SJCRH30 (cell line): ENCODE data around the gene EAF1. TPM values are rescaled to one million over a fixed set of nuclear protein-coding genes. Genes with fewer than 3 reads are reported as not detected.
"Not testable (repeated sequence)": the region's sequence is repeated elsewhere in the genome, so short reads cannot be mapped to it uniquely, and the experiment has no call there.

Experiments used
- DNase-seq, 2 experiments: peaks; one replicate each; pipeline ENCODE4 v3.0.0-alpha.2; 2015 to 2020
- H3K27ac ChIP-seq: fragments of 250-450 bp; sonication (Bioruptor Pico); 2 replicates; pipeline ENCODE4 v1.5.1; 2020; ENCODE audit warnings: mild to moderate bottlenecking, moderate library complexity
- H3K27me3 ChIP-seq: fragments of 250-450 bp; sonication (Bioruptor Pico); 2 replicates; pipeline ENCODE4 v1.5.1; 2020; ENCODE audit warnings: mild to moderate bottlenecking, moderate library complexity
- H3K36me3 ChIP-seq: fragments of 250-450 bp; sonication (Bioruptor Pico); 2 replicates; pipeline ENCODE4 v1.5.1; 2020; ENCODE audit warnings: mild to moderate bottlenecking, moderate library complexity
- H3K4me1 ChIP-seq: fragments of 250-450 bp; sonication (Bioruptor Pico); 2 replicates; pipeline ENCODE4 v1.5.1; 2020; ENCODE audit warnings: mild to moderate bottlenecking, moderate library complexity
- H3K4me3 ChIP-seq: fragments of 250-450 bp; sonication (Bioruptor Pico); 2 replicates; pipeline ENCODE4 v1.5.1; 2020; ENCODE audit warnings: mild to moderate bottlenecking, moderate library complexity
- H3K9me3 ChIP-seq: fragments of 250-450 bp; sonication (Bioruptor Pico); replicated peaks from 2 replicates; pipeline ENCODE4 v1.5.1; 2020; ENCODE audit warnings: mild to moderate bottlenecking, moderate library complexity
- total RNA-seq: library from RNA; depleted of rRNA; stranded (reverse); fragments of >200 nt; shearing (Covaris generic); gene quantifications from 2 replicates; pipeline ENCODE4 v1.2.3, GENCODE V29; 2014

The EAF1 gene
- total RNA-seq, 1 experiment from 2014 or later: 13.6 TPM

- H3K36me3 ChIP-seq, H3K9me3 ChIP-seq, H3K27me3 ChIP-seq, H3K27ac ChIP-seq, DNase-seq, H3K4me3 ChIP-seq, H3K4me1 ChIP-seq: not testable (repeated sequence)
These were observed 34.1 kb upstream of the EAF1 start for GRCh38 chr3:15393252-15393651.

GRCh38 chr3:15398731-15399133 lies 28.7 kb upstream of the EAF1 start:
- not testable (repeated sequence) for H3K4me3 ChIP-seq, H3K36me3 ChIP-seq, H3K9me3 ChIP-seq, H3K27me3 ChIP-seq, H3K4me1 ChIP-seq, H3K27ac ChIP-seq
- peak; percentile 16 to 57 for DNase-seq

GRCh38 chr3:15399970-15400369 lies 27.4 kb upstream of the EAF1 start:
- Histone ChIP-seq H3K4me1 (no peaks in the 10 kb centered on the region), H3K27me3 (no peaks in the 10 kb centered on the region), H3K9me3 (no peaks in the 10 kb centered on the region), H3K27ac (no peak overlapping the region), H3K4me3 (no peak overlapping the region), H3K36me3 (no peaks in the 10 kb centered on the region)
- DNase-seq: no peak

- Histone ChIP-seq H3K4me3 (no peak overlapping the region), H3K27ac (no peak overlapping the region), H3K9me3 (no peaks in the 10 kb centered on the region), H3K4me1 (no peaks in the 10 kb centered on the region), H3K36me3 (no peaks in the 10 kb centered on the region), H3K27me3 (no peaks in the 10 kb centered on the region)
- no peak for DNase-seq
These were observed 25.5 kb upstream of the EAF1 start for GRCh38 chr3:15401936-15402335.

GRCh38 chr3:15403495-15403894 lies 23.9 kb upstream of the EAF1 start:
- no peak for DNase-seq
- Histone ChIP-seq H3K36me3 (no peaks in the 10 kb centered on the region; the same call in 1 of the 2 replicates), H3K4me1 (no peaks in the 10 kb centered on the region), H3K27me3 (no peaks in the 10 kb centered on the region), H3K9me3 (no peaks in the 10 kb centered on the region), H3K4me3 (no peak overlapping the region), H3K27ac (no peak overlapping the region)

- H3K36me3 ChIP-seq: no peaks in the 10 kb centered on the region; the same call in 1 of the 2 replicates
- no peaks in the 10 kb centered on the region for H3K27me3 ChIP-seq
- no peaks in the 10 kb centered on the region for H3K9me3 ChIP-seq
- H3K27ac ChIP-seq: no peak overlapping the region
- no peaks in the 10 kb centered on the region for H3K4me1 ChIP-seq
- no peak for DNase-seq
- H3K4me3 ChIP-seq: no peak overlapping the region
These were observed 23.4 kb upstream of the EAF1 start for GRCh38 chr3:15403965-15404364.

GRCh38 chr3:15404767-15405166 lies 22.6 kb upstream of the EAF1 start:
- no peak overlapping the region for H3K27ac ChIP-seq
- H3K4me3 ChIP-seq: no peak overlapping the region
- no peaks in the 10 kb centered on the region for H3K4me1 ChIP-seq
- no peaks in the 10 kb centered on the region; the same call in 1 of the 2 replicates for H3K36me3 ChIP-seq
- no peaks in the 10 kb centered on the region for H3K27me3 ChIP-seq
- DNase-seq: no peak
- H3K9me3 ChIP-seq: no peaks in the 10 kb centered on the region

GRCh38 chr3:15405448-15406050 lies 21.8 kb upstream of the EAF1 start:
- no peaks in the 10 kb centered on the region for H3K27me3 ChIP-seq
- DNase-seq: peak in 1 of 2 experiments; percentile 60
- no peaks in the 10 kb centered on the region for H3K4me1 ChIP-seq
- H3K36me3 ChIP-seq: peaks cover 4% of the 10 kb centered on the region; the same call in 1 of the 2 replicates
- no peak overlapping the region for H3K27ac ChIP-seq
- H3K9me3 ChIP-seq: no peaks in the 10 kb centered on the region
- no peak overlapping the region for H3K4me3 ChIP-seq

- Histone ChIP-seq H3K4me3 (no peak overlapping the region), H3K4me1 (no peaks in the 10 kb centered on the region), H3K9me3 (no peaks in the 10 kb centered on the region), H3K36me3 (peaks cover 12% of the 10 kb centered on the region; the same call in 1 of the 2 replicates), H3K27ac (no peak overlapping the region), H3K27me3 (no peaks in the 10 kb centered on the region)
- no peak for DNase-seq
These were observed 18.2 kb upstream of the EAF1 start for GRCh38 chr3:15409239-15409638.

- H3K36me3 ChIP-seq: peaks cover 16% of the 10 kb centered on the region; the same call in 1 of the 2 replicates
- DNase-seq: no peak
- no peak overlapping the region for H3K4me3 ChIP-seq
- H3K27ac ChIP-seq: no peak overlapping the region
- no peaks in the 10 kb centered on the region for H3K27me3 ChIP-seq
- no peaks in the 10 kb centered on the region for H3K9me3 ChIP-seq
- H3K4me1 ChIP-seq: no peaks in the 10 kb centered on the region
These were observed 17.6 kb upstream of the EAF1 start for GRCh38 chr3:15409774-15410173.

- DNase-seq, H3K4me1 ChIP-seq, H3K4me3 ChIP-seq: not testable (repeated sequence)
These were observed 16.4 kb upstream of the EAF1 start for GRCh38 chr3:15410966-15411365.

GRCh38 chr3:15420871-15421270 lies 6.5 kb upstream of the EAF1 start:
- no peak for DNase-seq

More at GRCh38 chr3:15410966-15411365, 16.4 kb upstream of the EAF1 start:
- peaks cover 17% of the 10 kb centered on the region; the same call in 1 of the 2 replicates for H3K36me3 ChIP-seq
- H3K27me3 ChIP-seq, H3K27ac ChIP-seq, H3K9me3 ChIP-seq: not testable (repeated sequence)

GRCh38 chr3:15426579-15427118 lies 749 bp upstream of the EAF1 start:
- no peaks in the 10 kb centered on the region for H3K9me3 ChIP-seq

More at GRCh38 chr3:15420871-15421270, 6.5 kb upstream of the EAF1 start:
- peaks cover 16% of the 10 kb centered on the region for H3K36me3 ChIP-seq
- H3K4me1 ChIP-seq: no peaks in the 10 kb centered on the region
- H3K27me3 ChIP-seq: no peaks in the 10 kb centered on the region
- H3K9me3 ChIP-seq: no peaks in the 10 kb centered on the region
- no peak overlapping the region for H3K4me3 ChIP-seq
- H3K27ac ChIP-seq: no peak overlapping the region

GRCh38 chr3:15427981-15428380 lies 583 bp downstream of the EAF1 start:
- Histone ChIP-seq H3K27ac (peak overlapping the region; percentile 80), H3K9me3 (no peaks in the 10 kb centered on the region), H3K4me1 (peaks cover 4% of the 10 kb centered on the region; the same call in 1 of the 2 replicates), H3K4me3 (peak overlapping the region; percentile 96), H3K36me3 (peaks cover 20% of the 10 kb centered on the region), H3K27me3 (no peaks in the 10 kb centered on the region)
- peak in 1 of 2 experiments; percentile 9 for DNase-seq

More at GRCh38 chr3:15426579-15427118, 749 bp upstream of the EAF1 start:
- Histone ChIP-seq H3K27me3 (no peaks in the 10 kb centered on the region), H3K36me3 (peaks cover 15% of the 10 kb centered on the region), H3K27ac (peak overlapping the region; percentile 80), H3K4me1 (peaks cover 4% of the 10 kb centered on the region; the same call in 1 of the 2 replicates), H3K4me3 (peak overlapping the region; percentile 96)
- DNase-seq: peak in 1 of 2 experiments; percentile 7

- H3K9me3 ChIP-seq: no peaks in the 10 kb centered on the region
- no peaks in the 10 kb centered on the region for H3K27me3 ChIP-seq
- no peak overlapping the region for H3K27ac ChIP-seq
- peak overlapping the region; percentile 96 for H3K4me3 ChIP-seq
- no peak for DNase-seq
- peaks cover 20% of the 10 kb centered on the region for H3K36me3 ChIP-seq
- peaks cover 4% of the 10 kb centered on the region; the same call in 1 of the 2 replicates for H3K4me1 ChIP-seq
These were observed 1.1 kb downstream of the EAF1 start for GRCh38 chr3:15428539-15428938.
